Measurements from ENCODE around the gene RPRD1A. TPM values are rescaled to one million over a fixed set of nuclear protein-coding genes. Genes with fewer than 3 reads are reported as not detected.

RPRD1A gene
- total and polyA plus RNA-seq, 2 donors from 2014 or later: 25.9 to 42.4 TPM

- DNase-seq (no peak), FAIRE-seq (no peak)
- H3K4me1 ChIP-seq (ENCODE audit: control insufficient read depth in 2 of 3, insufficient read depth in 2 of 3, low read depth in 1 of 3, low read length in 3 of 3): peaks cover 0 to 15% (median 7%) of the 10 kb centered on the region in 3 donors
- H3K27me3 ChIP-seq (ENCODE audit: control insufficient read depth, insufficient read depth, low read length): no peaks in the 10 kb centered on the region
- peaks cover 0 to 6% (median 0%) of the 10 kb centered on the region in 3 donors for H3K9me3 ChIP-seq (ENCODE audit: control insufficient read depth in 2 of 3, insufficient read depth in 1 of 3, low read length in 3 of 3)
- H3K9ac ChIP-seq (ENCODE audit: low read length in 3 of 3): no peak overlapping the region
- no peaks in the 10 kb centered on the region for H3K36me3 ChIP-seq (ENCODE audit: control insufficient read depth in 2 of 3, insufficient read depth in 3 of 3, low read length in 3 of 3)
- TF ChIP-seq, protein P1, sequence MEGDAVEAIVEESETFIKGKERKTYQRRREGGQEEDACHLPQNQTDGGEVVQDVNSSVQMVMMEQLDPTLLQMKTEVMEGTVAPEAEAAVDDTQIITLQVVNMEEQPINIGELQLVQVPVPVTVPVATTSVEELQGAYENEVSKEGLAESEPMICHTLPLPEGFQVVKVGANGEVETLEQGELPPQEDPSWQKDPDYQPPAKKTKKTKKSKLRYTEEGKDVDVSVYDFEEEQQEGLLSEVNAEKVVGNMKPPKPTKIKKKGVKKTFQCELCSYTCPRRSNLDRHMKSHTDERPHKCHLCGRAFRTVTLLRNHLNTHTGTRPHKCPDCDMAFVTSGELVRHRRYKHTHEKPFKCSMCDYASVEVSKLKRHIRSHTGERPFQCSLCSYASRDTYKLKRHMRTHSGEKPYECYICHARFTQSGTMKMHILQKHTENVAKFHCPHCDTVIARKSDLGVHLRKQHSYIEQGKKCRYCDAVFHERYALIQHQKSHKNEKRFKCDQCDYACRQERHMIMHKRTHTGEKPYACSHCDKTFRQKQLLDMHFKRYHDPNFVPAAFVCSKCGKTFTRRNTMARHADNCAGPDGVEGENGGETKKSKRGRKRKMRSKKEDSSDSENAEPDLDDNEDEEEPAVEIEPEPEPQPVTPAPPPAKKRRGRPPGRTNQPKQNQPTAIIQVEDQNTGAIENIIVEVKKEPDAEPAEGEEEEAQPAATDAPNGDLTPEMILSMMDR (IDR thresholded peaks at IDR 0.05; ENCODE audit: borderline replicate concordance, extremely low read depth, insufficient read depth): no peak
- H3K4me3 ChIP-seq (ENCODE audit: low read length in 3 of 3): no peak overlapping the region
- intact Hi-C loops (cut with DNase I): no loop called here
- no peak overlapping the region for H3K27ac ChIP-seq (ENCODE audit: low read depth in 2 of 2, low read length in 2 of 2)
These were observed 21.9 kb downstream of the RPRD1A start for GRCh38 chr18:36045241-36045991.

GRCh38 chr18:36043153-36043552 lies 24.2 kb downstream of the RPRD1A start:
- Histone ChIP-seq H3K9me3 (ENCODE audit: control insufficient read depth in 2 of 3, insufficient read depth in 1 of 3, low read length in 3 of 3) (peaks cover 0 to 6% (median 0%) of the 10 kb centered on the region in 3 donors), H3K27ac (ENCODE audit: low read depth in 2 of 2, low read length in 2 of 2) (no peak overlapping the region), H3K4me1 (ENCODE audit: control insufficient read depth in 2 of 3, insufficient read depth in 2 of 3, low read depth in 1 of 3, low read length in 3 of 3) (peaks cover 0 to 15% (median 7%) of the 10 kb centered on the region in 3 donors), H3K27me3 (ENCODE audit: control insufficient read depth, insufficient read depth, low read length) (no peaks in the 10 kb centered on the region), H3K9ac (ENCODE audit: low read length in 3 of 3) (no peak overlapping the region), H3K36me3 (ENCODE audit: control insufficient read depth in 2 of 3, insufficient read depth in 3 of 3, low read length in 3 of 3) (no peaks in the 10 kb centered on the region), H3K4me3 (ENCODE audit: low read length in 3 of 3) (no peak overlapping the region)
- TF ChIP-seq, protein P1 (IDR thresholded peaks at IDR 0.05; ENCODE audit: borderline replicate concordance, extremely low read depth, insufficient read depth): no peak
- DNase-seq: no peak
- intact Hi-C loops (cut with DNase I): no loop called here
- FAIRE-seq: no peak

DNA sequence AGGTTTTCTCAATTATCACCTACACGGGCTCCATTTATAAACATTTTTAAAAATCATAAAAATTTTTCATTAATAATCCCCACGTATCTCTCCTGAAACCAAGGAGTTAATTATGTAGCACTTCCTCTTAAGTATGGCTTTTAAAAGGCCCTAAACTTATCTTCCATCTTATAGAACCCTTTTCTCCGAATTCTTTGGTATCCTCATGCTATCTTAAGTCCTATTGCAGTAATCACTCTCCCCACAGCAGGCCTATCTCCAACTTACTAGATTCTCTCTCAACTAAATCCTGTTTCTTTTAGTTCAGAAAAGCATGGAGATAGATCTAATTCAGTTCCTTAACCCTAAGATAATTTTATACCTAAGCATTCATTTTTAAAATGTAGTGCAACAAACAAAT lies 26.2 kb downstream of the RPRD1A start:
- H3K9ac ChIP-seq (ENCODE audit: low read length in 3 of 3): no peak overlapping the region
- no peak overlapping the region for H3K27ac ChIP-seq (ENCODE audit: low read depth in 2 of 2, low read length in 2 of 2)
- H3K4me1 ChIP-seq (ENCODE audit: control insufficient read depth in 2 of 3, insufficient read depth in 2 of 3, low read depth in 1 of 3, low read length in 3 of 3): peaks cover 0 to 15% (median 5%) of the 10 kb centered on the region in 3 donors
- H3K27me3 ChIP-seq (ENCODE audit: control insufficient read depth, insufficient read depth, low read length): no peaks in the 10 kb centered on the region
- intact Hi-C loops (cut with DNase I): no loop called here
- H3K9me3 ChIP-seq (ENCODE audit: control insufficient read depth in 2 of 3, insufficient read depth in 1 of 3, low read length in 3 of 3): no peaks in the 10 kb centered on the region
- FAIRE-seq (no peak), DNase-seq (no peak)
- H3K4me3 ChIP-seq (ENCODE audit: low read length in 3 of 3): no peak overlapping the region
- no peaks in the 10 kb centered on the region for H3K36me3 ChIP-seq (ENCODE audit: control insufficient read depth in 2 of 3, insufficient read depth in 3 of 3, low read length in 3 of 3)
- TF ChIP-seq, protein P1 (IDR thresholded peaks at IDR 0.05; ENCODE audit: borderline replicate concordance, extremely low read depth, insufficient read depth): no peak
